Breast epithelium (tissue), 4 donors: ENCODE measurements around the gene MIOX. TPM values are rescaled to one million over a fixed set of nuclear protein-coding genes. Genes with fewer than 3 reads are reported as not detected.
"Not testable (repeated sequence)": the region's sequence is repeated elsewhere in the genome, so short reads cannot be mapped to it uniquely, and the experiment has no call there.

Experiments used
- DNase-seq, 2 donors: peaks; one replicate each; pipeline ENCODE4 v3.0.0-alpha.2; 2019; ENCODE audit warnings: low spot score in 2 of 2
- H3K27ac ChIP-seq, 2 donors: fragments of 200-600 bp; sonication (generic) in 1 of 2; one replicate each; pipeline ENCODE4 v1.5.1; 2016 to 2019; ENCODE audit warnings: mild to moderate bottlenecking in 1 of 2
- H3K27me3 ChIP-seq, 2 donors: fragments of 200-600 bp; sonication (generic) in 1 of 2; one replicate each; pipeline versions ENCODE4 v1.5.1 to v1.6.0; 2017 to 2019; ENCODE audit warnings: control low read depth in 1 of 2, mild to moderate bottlenecking in 1 of 2
- H3K36me3 ChIP-seq: fragments of 200-600 bp; one replicate; pipeline ENCODE4 v1.5.1; 2019
- H3K4me1 ChIP-seq, 2 donors: fragments of 200-600 bp; sonication (generic); one replicate each; pipeline ENCODE4 v1.5.1; 2016 to 2019; ENCODE audit warnings: control low read depth in 1 of 2
- H3K4me3 ChIP-seq, 3 donors: fragments of 200-600 bp; sonication (generic); 1 replicate in 2 of 3; 2 replicates in 1 of 3; pipeline ENCODE4 v1.5.1; 2016 to 2019; ENCODE audit warnings: mild to moderate bottlenecking in 3 of 3, moderate library complexity in 2 of 3
- H3K9me3 ChIP-seq, 2 donors: fragments of 200-600 bp; sonication (generic) in 1 of 2; one replicate each; pipeline ENCODE4 v1.5.1; 2016 to 2019; ENCODE audit warnings: control low read depth in 1 of 2
- CTCF ChIP-seq, 3 donors: fragments of 450-650 bp; IDR thresholded peaks; one replicate each; pipeline ENCODE4 v1.5.1; 2016 to 2017; ENCODE audit warnings: antibody characterized with exemption in 3 of 3, mild to moderate bottlenecking in 3 of 3, moderate library complexity in 3 of 3
- POLR2A ChIP-seq: fragments of 450-650 bp; IDR thresholded peaks from one replicate; pipeline ENCODE4 v1.6.1; 2016; ENCODE audit warnings: antibody characterized with exemption, mild to moderate bottlenecking, moderate library complexity
- POLR2AphosphoS5 ChIP-seq, 3 donors: sonication (generic); formaldehyde crosslinking; IDR thresholded peaks; one replicate each; pipeline ENCODE4 v1.6.1; 2017; ENCODE audit warnings: antibody characterized with exemption in 3 of 3
- intact Hi-C: fragments of 100-400 bp; cut with DNase I; formaldehyde crosslinking; loops from one replicate; pipeline ENCODE4 v1.15.1; 2023; ENCODE audit warnings: low total_unique reads
- total RNA-seq, 3 donors: library from RNA; depleted of rRNA; stranded (reverse); fragments of >200 nt; gene quantifications; one replicate each; pipeline ENCODE4 v1.1.0, GENCODE V29; 2016

MIOX gene
- total RNA-seq, 3 donors from 2014 or later = not detected

GRCh38 chr22:50516891-50517290 is 30.2 kb downstream of the MIOX start:
- Histone ChIP-seq H3K4me3 (no peak overlapping the region), H3K27ac (no peak overlapping the region), H3K36me3 (peaks cover 1% of the 10 kb centered on the region), H3K4me1 (no peaks in the 10 kb centered on the region), H3K27me3 (no peaks in the 10 kb centered on the region), H3K9me3 (no peaks in the 10 kb centered on the region)
- TF ChIP-seq POLR2A (no peak), CTCF (IDR thresholded peaks at IDR 0.05) (no peak), POLR2AphosphoS5 (IDR thresholded peaks at IDR 0.05) (no peak)
- no peak for DNase-seq
- intact Hi-C loops = no loop called here

- H3K4me1 ChIP-seq = no peaks in the 10 kb centered on the region
Observed at GRCh38 chr22:50517495-50518260, 31.0 kb downstream of the MIOX start.

GRCh38 chr22:50518606-50519005 is 31.9 kb downstream of the MIOX start:
- H3K27ac ChIP-seq = no peak overlapping the region
- H3K9me3 ChIP-seq = no peaks in the 10 kb centered on the region
- peaks cover 13% of the 10 kb centered on the region for H3K36me3 ChIP-seq
- no peak for DNase-seq
- H3K4me1 ChIP-seq = no peaks in the 10 kb centered on the region
- H3K27me3 ChIP-seq = no peaks in the 10 kb centered on the region
- H3K4me3 ChIP-seq = no peak overlapping the region
- TF ChIP-seq POLR2A (no peak), POLR2AphosphoS5 (IDR thresholded peaks at IDR 0.05) (no peak), CTCF (IDR thresholded peaks at IDR 0.05) (no peak)
- intact Hi-C loops = no loop called here

More at GRCh38 chr22:50517495-50518260, 31.0 kb downstream of the MIOX start:
- DNase-seq = no peak
- H3K4me3 ChIP-seq = no peak overlapping the region
- TF ChIP-seq POLR2AphosphoS5 (IDR thresholded peaks at IDR 0.05) = no peak
- H3K27ac ChIP-seq = no peak overlapping the region
- intact Hi-C loops = no loop called here
- H3K36me3 ChIP-seq = peaks cover 7% of the 10 kb centered on the region
- no peaks in the 10 kb centered on the region for H3K9me3 ChIP-seq
- no peaks in the 10 kb centered on the region for H3K27me3 ChIP-seq

GRCh38 chr22:50519151-50519550 is 32.5 kb downstream of the MIOX start:
- peaks cover 13% of the 10 kb centered on the region for H3K36me3 ChIP-seq
- TF ChIP-seq CTCF (IDR thresholded peaks at IDR 0.05) = no peak
- no peak for TF ChIP-seq POLR2AphosphoS5 (IDR thresholded peaks at IDR 0.05)
- intact Hi-C loops = no loop called here

GRCh38 chr22:50520184-50520583 is 33.5 kb downstream of the MIOX start:
- H3K36me3 ChIP-seq = peaks cover 13% of the 10 kb centered on the region
- intact Hi-C loops = not testable (repeated sequence)

More at GRCh38 chr22:50519151-50519550, 32.5 kb downstream of the MIOX start:
- H3K9me3 ChIP-seq = no peaks in the 10 kb centered on the region
- H3K27ac ChIP-seq = no peak overlapping the region
- H3K4me1 ChIP-seq = peaks cover 1 to 2% of the 10 kb centered on the region in 2 donors
- no peaks in the 10 kb centered on the region for H3K27me3 ChIP-seq
- no peak for DNase-seq
- H3K4me3 ChIP-seq = no peak overlapping the region

GRCh38 chr22:50520826-50521453 is 34.3 kb downstream of the MIOX start:
- intact Hi-C loops = no loop called here

More at GRCh38 chr22:50520184-50520583, 33.5 kb downstream of the MIOX start:
- not testable (repeated sequence) for H3K27me3 ChIP-seq, DNase-seq, H3K4me1 ChIP-seq, H3K27ac ChIP-seq, H3K4me3 ChIP-seq, H3K9me3 ChIP-seq

More at GRCh38 chr22:50520826-50521453, 34.3 kb downstream of the MIOX start:
- H3K9me3 ChIP-seq = no peaks in the 10 kb centered on the region
- DNase-seq = no peak
- H3K27me3 ChIP-seq = no peaks in the 10 kb centered on the region
- no peak overlapping the region for H3K27ac ChIP-seq
- TF ChIP-seq POLR2AphosphoS5 (IDR thresholded peaks at IDR 0.05) (no peak), CTCF (IDR thresholded peaks at IDR 0.05) (no peak)
- H3K4me3 ChIP-seq = no peak overlapping the region
- H3K36me3 ChIP-seq = peaks cover 13% of the 10 kb centered on the region
- H3K4me1 ChIP-seq = peaks cover 8 to 10% of the 10 kb centered on the region in 2 donors
